IPS-18c (cell line): ENCODE results near the gene NFYB.
"Not testable (repeated sequence)": the region's sequence is repeated elsewhere in the genome, so short reads cannot be mapped to it uniquely, and the experiment has no call there.

Source experiments
- H3K4me3 ChIP-seq: 2 replicates; pipeline ENCODE4 v1.7.0; 2013; ENCODE audit warnings: low read depth, mild to moderate bottlenecking, low read length, moderate library complexity; ENCODE audit not compliant: insufficient read depth
- H3K9me3 ChIP-seq: one replicate; pipeline ENCODE4 v1.6.1; 2013; ENCODE audit warnings: mild to moderate bottlenecking, low read length, moderate library complexity; ENCODE audit not compliant: control insufficient read depth, insufficient read depth

NFYB gene

DNA sequence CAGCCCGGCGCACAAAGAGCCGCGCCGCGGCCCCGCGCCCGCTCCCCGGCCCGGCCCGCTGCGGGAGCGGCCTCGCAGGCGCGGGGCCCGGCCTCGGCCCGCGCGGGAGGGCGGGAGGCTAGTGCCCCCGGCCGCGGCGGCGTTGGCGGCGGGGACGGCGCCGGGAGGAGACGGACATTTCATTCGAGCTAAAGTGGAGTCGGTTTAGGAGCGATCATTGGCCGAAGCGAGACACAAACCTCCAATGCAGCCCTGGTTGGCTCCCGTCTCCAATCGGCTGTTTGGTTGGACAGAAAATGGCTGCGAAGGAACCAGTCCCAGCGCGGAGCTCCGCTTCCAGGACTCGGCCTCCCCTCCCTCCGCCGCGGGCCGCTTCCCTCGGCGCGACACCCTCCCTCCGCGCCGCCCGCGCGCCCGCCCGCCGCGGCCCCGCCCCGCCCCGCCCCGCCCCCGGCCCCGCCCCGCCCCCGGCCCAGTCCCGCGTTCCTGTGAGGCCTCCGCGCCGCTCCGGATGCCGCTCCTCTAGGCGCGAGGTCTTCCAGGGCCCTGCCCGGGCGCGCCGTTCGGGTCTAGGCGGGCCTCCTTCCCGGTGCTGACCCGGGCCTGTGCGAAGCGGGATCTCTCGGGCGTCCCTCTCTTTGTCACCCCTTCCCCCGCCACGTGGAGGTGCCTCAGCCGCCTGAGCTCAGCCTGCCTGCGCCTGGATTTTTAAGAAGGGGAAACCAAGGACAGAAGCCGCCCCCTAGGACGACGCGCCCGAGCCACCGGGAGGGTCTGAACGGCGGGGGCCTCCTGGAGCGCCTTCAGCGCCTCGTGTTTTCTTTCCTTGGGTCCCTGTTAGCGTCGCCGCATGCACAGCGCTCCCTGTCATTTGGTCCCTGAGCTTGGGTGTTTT lies at the start of gene NFYB:
NFYB (minus strand) TSS at position 309 of the 895 bp plus-strand sequence. CDS start 2,757 bp downstream, outside the sequence.
- Histone ChIP-seq H3K9me3 (no peaks in the 10 kb centered on the region), H3K4me3 (peak within 1 kb of the TSS; percentile 84)

DNA sequence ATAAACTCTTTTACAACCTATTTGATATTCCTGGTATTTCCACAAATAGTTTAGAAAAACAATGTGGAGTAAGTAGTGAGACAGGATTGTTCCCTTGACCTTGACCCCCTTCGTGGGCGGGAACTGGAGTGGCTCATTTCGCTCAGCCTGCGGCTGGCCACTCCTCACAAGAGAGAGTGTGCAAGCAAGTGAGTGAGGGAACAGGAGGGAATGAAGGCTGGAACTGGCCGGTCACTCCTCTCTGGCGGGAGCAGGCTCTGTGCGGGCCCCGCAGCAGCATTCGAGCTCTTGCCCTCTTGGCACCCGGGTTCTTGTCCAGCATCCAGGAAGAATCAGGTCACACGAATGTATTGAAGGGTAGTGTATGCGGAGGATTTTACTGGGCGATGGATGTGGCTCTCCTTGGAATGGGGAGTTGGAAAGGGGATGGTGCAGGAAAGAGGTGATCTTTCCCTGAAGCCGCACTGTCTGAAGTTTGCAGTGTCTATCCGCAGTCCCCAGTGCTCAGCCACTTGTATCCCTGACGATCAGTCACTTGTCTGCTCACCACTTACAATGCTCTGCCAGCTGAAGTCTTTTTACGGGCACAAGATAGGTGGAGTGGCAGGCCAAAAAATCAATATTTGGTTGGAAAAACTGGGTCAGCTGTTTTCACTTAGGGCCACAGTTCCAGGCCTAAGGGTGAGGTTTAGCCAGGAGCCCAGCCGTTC lies 49.6 kb upstream of the NFYB start:
- H3K4me3 ChIP-seq = no peak overlapping the region
- H3K9me3 ChIP-seq = peaks cover 2% of the 10 kb centered on the region

DNA sequence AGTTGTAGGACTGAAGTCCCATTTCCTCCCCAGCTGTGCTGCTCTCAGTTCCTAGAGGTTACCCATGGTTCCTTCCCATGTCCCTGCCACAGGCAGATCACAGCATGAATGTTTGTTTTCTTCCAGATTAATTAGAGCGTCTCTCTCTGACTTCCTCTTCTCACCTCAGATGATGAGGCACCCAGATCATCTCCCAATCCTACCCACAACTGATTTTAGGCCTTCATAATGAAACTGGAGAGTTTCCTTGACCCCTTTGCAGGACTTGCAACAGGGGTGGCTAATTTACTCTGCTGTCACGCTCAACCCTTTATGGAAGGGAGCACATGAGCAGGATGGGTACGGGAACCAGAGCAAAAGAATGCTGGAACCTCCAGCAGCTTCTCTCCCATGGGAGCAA lies 45.4 kb upstream of the NFYB start:
- H3K4me3 ChIP-seq = no peak overlapping the region
- peaks cover 2% of the 10 kb centered on the region for H3K9me3 ChIP-seq

DNA sequence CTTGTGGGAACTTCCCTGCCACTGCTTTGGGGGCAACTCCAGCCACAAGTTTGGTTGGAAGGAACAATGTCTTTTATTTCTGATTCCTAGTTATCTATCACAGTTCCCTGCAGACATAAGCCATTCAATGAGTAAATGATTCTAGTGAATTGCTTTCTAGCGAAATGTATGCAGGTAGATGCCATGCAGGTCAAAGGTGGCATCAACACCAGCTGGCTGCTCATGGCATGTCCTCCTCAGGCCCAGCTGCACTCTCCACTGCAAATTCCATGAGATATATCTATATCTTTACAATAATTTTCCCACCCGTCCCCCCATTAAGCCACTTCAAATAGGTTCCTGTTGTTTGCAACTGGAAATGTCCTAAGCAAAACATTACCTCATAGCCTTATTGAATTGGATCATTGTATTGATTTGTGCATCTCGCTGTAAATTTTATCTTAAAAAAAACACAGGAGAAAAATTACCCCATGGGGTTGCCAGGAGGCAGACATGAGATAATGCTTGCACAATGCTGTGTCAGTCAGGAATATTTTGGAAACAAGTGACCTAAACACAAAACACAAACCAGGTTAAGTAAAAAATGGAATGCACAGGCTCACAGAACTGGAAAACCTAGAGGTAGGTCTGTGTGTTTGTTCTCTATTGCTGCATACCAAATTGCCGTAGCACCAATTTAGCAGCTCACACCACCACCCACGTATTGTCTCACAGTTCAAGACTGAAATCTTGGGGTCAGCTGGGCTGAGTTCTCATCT lies 44.8 kb upstream of the NFYB start:
- H3K4me3 ChIP-seq = no peak overlapping the region
- peaks cover 2% of the 10 kb centered on the region for H3K9me3 ChIP-seq

DNA sequence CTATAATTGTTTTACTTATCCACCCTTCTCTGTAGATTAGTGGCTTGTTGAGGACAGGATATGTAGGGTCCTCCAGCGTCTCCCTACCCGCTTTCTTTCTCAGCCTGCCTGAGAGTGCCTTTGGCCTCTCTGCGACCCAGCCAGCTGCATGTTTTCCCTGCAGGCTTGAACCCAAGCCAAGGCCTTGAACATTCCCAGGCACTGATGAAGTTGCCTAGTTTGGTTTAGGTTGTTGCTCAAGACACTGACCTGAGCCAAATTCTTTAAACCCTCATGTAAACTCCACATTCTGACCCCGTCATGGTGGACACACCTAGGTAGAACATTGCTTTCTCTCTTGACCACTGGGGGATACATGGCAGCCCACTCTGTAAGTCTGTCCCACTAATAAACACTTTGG lies 44.1 kb upstream of the NFYB start:
- Histone ChIP-seq H3K4me3 (no peak overlapping the region), H3K9me3 (peaks cover 2% of the 10 kb centered on the region)

DNA sequence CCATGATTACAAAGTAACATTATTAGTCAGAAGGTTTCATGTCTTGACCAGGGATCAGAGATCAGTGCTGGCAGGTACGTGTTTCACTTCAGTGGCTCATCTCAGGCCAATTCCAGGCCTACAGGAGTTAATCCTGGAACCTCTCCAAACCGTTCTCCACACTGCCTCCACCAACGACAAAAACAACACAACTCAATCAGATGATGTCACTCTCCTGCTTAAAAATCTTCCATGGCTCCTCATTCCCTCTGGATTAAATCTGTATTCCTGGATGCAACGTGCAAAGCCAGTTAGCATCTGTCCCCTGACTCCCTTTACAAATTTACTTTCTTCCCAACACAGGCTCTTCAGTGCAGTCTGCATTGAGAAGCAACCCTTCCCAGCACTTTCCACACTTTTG lies 43.3 kb upstream of the NFYB start:
- H3K9me3 ChIP-seq = peaks cover 2% of the 10 kb centered on the region

DNA sequence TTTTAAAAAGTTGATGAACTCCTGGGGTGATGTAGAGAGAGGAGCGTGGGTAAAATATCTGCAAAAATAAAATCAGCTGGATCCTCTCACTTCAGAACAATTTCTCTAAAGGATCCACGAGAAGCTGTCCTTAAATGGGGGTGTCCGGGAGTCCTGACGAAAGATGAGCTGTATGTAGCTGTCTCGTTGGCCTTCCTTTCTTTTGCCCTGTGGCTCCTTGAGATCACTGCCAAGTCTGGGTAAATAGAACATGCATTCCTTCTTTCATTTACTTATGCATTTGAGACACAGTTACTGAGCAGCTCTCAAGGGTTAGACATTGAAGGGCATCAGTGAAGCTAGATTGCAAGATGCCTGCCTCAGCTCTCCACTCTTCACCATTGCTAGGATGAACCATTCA lies 42.4 kb upstream of the NFYB start:
- Histone ChIP-seq H3K9me3 (peaks cover 2% of the 10 kb centered on the region), H3K4me3 (no peak overlapping the region)

More for the DNA sequence above, 43.3 kb upstream of the NFYB start:
- H3K4me3 ChIP-seq = no peak overlapping the region

DNA sequence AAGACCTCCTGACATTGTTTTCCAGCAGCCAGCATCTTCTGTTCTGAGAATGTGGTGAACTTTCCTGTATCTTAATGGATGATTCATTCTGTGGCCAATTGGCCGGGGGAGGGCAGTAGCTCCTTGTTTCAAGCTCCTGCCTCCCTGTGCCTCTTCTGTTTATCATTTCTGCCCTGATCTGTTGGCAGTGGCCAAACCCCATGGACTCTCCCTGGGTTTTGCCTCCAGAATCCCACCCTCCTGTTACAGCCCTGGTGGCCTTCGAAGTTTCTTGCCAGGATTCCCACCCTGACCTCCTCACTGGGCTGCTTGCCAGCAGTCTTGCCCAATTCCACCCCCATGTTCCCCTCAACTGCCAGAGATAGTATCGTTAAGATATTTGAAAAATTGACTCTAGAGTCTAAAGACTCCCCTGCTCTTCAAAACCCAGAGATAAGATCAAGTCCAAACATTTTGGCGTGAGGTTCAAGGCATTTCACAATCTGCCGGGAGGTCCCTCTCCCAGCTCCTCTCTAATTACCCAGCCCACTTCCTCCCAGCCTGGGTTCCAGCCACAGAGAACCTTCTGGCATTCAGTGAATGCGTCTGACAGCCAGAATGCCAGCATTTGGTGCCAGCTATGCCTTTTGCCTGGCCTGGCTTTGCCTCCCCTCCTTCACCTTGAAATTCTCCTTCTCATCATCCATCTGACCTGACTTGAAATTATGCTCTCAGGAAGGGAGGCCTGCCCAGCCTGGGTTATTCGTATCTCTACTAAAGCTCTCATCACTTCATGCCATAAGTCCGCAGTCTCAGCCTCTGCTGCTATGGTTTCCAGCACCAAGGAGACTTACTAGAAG lies 39.9 kb upstream of the NFYB start:
- Histone ChIP-seq H3K4me3 (no peak overlapping the region), H3K9me3 (no peaks in the 10 kb centered on the region)

DNA sequence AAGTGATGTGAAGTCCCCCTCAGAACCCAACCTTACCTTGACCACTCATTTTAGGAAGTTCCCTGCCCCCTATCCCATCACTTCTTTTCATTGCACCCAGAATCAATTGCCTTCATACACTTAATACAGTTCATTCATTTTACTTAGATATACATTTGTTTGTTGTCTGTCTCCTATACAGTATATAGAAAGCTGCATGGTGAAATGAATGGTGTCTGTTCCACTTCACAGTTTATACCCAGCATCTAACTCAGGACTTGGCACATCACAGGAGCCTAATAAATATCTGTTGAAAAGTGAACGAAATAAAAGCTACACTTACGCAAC lies 39.3 kb upstream of the NFYB start:
- Histone ChIP-seq H3K9me3 (no peaks in the 10 kb centered on the region), H3K4me3 (no peak overlapping the region)

DNA sequence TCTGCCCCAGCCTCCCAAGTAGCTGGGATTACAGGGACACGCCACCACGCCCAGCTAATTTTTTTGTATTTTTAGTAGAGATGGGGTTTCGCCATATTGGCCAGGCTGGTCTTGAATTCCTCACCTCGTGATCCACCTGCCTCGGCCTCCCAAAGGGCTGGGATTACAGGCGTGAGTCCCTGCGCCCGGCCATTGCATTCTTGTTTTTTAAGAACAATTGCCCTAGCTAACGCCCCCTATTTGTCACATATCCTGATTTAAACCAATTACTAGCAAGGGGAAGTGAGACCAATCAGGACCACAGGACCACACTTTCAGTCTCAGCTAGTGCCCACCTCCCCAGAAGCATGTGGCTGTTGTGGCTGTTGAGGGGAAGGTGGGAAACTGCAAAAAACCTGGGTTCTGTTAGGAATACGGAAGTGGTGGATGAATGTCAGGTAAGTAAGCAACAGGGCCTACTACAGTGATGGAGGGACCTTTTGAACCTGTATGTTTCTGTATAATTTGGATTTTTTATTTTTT lies 37.8 kb upstream of the NFYB start:
- H3K9me3 ChIP-seq = no peaks in the 10 kb centered on the region
- H3K4me3 ChIP-seq = no peak overlapping the region

DNA sequence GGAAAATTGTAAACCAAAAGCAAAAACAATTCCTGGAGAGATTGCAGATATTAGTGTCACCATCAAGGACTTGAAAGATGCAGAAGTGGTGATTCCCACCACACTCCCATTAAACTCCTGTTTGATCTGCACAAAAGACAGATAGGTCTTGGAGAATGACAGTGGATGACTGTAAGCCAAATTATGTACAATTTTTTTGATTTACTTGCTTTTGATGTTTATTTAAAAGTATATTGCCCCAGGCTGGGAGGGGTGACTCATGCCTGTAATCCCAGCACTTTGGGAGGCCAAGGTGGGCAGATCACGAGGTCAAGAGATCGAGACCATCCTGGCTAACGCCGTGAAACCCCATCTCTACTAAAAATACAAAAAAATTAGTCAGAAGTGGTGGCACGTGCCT lies 35.8 kb upstream of the NFYB start:
- H3K4me3 ChIP-seq, H3K9me3 ChIP-seq: not testable (repeated sequence)

DNA sequence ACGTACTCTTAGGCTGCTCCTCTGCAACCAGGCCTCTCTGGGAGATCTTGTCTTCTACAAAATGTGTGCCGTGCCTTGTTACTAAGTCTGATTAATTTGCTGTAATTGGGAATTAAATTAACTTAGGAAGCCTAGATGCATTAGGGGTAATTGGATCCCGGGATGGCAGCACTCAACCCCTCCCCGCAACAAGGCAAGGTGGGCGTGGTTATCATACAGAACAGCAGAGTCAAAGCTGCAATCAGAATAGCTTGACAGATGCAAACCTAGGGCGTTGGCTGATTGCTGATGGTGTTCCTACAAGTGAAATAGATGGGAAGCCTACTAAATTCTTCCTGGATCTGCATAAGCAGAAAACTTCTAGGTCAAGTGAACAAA lies 34.5 kb upstream of the NFYB start:
- Histone ChIP-seq H3K9me3 (no peaks in the 10 kb centered on the region), H3K4me3 (peak overlapping the region; percentile 15; the same call in 1 of the 2 replicates)

DNA sequence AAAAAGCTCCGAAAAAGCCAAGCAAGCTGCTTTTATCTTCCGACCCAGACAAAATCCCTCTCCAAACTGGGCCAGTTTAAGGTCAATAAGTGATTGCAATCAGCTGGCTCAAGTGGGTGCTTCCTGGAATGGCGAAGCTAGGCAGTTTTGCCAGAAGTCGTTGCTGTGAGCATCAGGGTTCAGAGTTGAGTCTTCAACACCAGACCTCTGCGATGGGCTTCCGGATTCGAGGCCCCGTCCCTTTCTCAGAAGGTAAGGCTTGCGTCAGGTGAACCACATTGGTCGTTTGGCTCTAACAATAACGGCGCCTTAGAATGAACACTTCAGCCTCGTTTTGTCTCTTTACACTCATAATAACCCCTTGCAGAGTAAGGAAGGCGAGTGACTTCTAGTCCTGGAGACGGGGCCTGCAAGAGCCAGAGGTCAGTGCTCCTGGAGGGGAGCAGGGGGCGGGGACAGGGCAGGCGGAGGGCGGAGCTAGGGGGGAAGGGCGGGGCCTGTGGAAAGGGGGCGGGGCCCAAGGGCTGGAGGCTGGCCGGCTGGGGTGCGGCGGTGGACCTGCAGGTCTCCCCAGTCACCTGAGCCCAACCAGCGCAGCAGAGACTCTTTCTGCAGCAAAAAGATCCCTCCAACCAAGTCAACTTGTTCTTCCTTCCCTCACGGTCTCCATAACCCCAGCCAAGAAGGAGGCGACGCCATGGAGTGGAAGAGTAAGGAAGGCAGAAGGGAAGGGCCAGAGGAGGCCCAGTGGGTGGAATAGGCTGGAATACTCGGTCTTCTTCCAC lies 34.0 kb upstream of the NFYB start:
- Histone ChIP-seq H3K4me3 (peak overlapping the region; percentile 15; the same call in 1 of the 2 replicates), H3K9me3 (no peaks in the 10 kb centered on the region)

DNA sequence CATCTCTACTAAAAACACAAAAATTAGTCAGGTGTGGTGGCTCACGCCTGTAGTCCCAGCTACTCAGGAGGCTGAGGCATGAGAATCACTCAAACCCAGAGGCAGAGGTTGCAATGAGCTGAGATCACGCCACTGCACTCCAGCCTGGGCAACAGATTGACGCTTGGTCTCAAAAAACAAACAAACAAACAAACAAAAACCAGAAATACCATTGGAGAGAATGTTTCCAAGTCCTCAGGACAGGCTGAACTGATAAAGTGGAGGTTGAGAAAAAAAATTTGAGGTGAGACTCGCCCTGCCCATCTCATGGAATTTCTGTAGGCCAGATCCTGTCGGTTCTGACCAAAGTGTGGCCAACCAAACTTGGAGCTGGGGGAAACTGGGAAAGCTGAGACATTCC lies 30.6 kb upstream of the NFYB start:
- no peaks in the 10 kb centered on the region for H3K9me3 ChIP-seq
- no peak overlapping the region for H3K4me3 ChIP-seq

DNA sequence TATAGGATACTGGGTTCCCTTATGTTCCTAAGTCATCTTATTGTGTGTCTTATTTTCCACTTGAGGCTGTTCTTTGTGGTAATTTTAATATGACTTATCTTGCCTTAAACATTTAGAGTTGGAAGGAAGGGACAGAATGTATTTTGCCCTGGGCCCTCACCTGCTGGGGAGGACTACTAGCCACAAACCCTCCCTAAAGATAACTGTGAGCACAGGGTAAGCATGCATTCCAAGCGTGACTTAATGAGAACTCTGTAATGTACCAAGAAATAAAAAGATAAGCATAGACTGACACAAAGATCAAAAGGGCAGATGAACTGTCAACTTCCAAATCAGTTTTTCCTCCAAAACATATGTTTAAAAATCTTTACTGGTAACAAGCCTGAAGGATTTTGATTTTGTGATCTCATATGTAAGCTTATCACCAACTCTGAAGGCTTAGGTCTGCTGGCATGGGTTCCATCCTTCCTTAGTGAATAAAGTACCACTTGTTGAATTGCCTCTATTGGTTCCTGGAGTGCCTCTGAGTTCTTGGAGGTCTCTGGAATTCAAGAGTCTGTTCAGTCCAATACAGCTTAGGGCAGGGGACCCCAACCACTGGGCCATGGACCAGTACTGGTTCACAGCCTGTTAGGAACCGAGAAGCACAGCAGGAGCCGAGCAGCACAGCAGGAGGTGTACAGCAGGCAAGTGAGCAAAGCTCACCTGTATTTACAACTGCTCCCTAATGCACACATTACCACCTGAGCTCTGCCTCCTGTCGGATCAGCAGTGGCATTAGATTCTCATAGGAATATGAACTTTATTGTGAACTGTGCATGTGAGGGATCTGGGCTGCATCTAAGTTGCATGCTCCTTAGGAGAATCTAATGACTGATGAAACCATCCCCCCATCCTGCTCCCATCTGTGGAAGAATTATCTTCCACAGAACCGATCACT lies 29.8 kb upstream of the NFYB start:
- H3K9me3 ChIP-seq = no peaks in the 10 kb centered on the region
- no peak overlapping the region for H3K4me3 ChIP-seq
